NT2/D1 (cell line): ENCODE data around the gene CDKN2D.

Experiments used
- SUZ12 ChIP-seq: IDR thresholded peaks from 2 replicates; pipeline ENCODE4 v1.6.1; 2011; ENCODE audit not compliant: insufficient read length, insufficient read depth; ENCODE audit errors: extremely low read depth
- YY1 ChIP-seq: IDR thresholded peaks from 2 replicates; pipeline ENCODE4 v1.6.1; 2011; ENCODE audit not compliant: insufficient read length, insufficient read depth
- ZNF274 ChIP-seq: IDR thresholded peaks from 2 replicates; pipeline ENCODE4 v1.6.1; 2011; ENCODE audit warnings: mild to moderate bottlenecking, low read depth, low read length

DNA sequence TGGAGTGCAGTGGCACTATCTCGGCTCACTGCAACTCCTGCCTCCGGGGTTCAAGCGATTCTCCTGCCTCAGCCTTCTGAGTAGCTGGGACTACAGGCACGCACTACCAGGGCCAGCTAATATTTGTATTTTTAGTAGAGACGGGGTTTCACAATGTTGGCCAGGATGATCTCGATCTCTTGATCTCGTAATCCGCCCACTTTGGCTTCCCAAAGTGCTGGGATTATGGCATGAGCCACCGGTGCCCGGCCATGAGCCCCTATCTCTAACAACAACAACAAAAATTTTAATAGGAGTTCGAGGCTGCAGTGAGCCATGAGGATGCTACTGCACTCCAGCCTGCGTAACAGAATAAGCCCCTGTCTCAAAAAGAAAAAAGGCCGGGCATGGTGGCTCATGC, 13.3 kb upstream of the CDKN2D start:
- TF ChIP-seq ZNF274 (no peak), YY1 (no peak), SUZ12 (no peak)
